Spleen (tissue), 11 donors: ENCODE results near the gene HOTAIR. TPM values are rescaled to one million over a fixed set of nuclear protein-coding genes. Genes with fewer than 3 reads are reported as not detected.

Source experiments
- DNase-seq: peaks from one replicate; pipeline ENCODE4 v3.0.0-alpha.2; 2020
- H3K27ac ChIP-seq, 8 donors: fragments of 200-600 bp; sonication (generic) in 7 of 8; 1 replicate in 4 of 8; 2 replicates in 4 of 8; pipeline versions ENCODE4 v1.5.0 to v1.8.0; 2016 to 2021; ENCODE audit warnings: inconsistent platforms in 4 of 8, mild to moderate bottlenecking in 4 of 8, moderate library complexity in 1 of 8
- H3K27me3 ChIP-seq, 7 donors: fragments of 200-600 bp; sonication (generic) in 6 of 7; replicated peaks in 1 of 7; 1 replicate in 4 of 7; 2 replicates in 3 of 7; pipeline versions ENCODE4 v1.5.0 to v1.8.0; 2016 to 2021; ENCODE audit warnings: inconsistent platforms in 3 of 7, mild to moderate bottlenecking in 1 of 7
- H3K36me3 ChIP-seq, 6 donors: fragments of 200-600 bp; sonication (generic) in 5 of 6; 1 replicate in 4 of 6; 2 replicates in 2 of 6; pipeline versions ENCODE4 v1.5.0 to v1.8.0; 2016 to 2021; ENCODE audit warnings: inconsistent platforms in 2 of 6
- H3K4me1 ChIP-seq, 6 donors: fragments of 200-600 bp; sonication (generic) in 5 of 6; 1 replicate in 3 of 6; 2 replicates in 3 of 6; pipeline versions ENCODE4 v1.5.0 to v1.8.0; 2016 to 2021; ENCODE audit warnings: inconsistent platforms in 3 of 6
- H3K4me3 ChIP-seq, 8 donors: fragments of 200-600 bp; sonication (generic) in 7 of 8; 1 replicate in 4 of 8; 2 replicates in 4 of 8; pipeline versions ENCODE4 v1.5.0 to v1.8.0; 2016 to 2021; ENCODE audit warnings: inconsistent platforms in 4 of 8, mild to moderate bottlenecking in 4 of 8, moderate library complexity in 2 of 8
- H3K9me3 ChIP-seq, 8 donors: fragments of 200-600 bp; sonication (generic) in 7 of 8; 1 replicate in 4 of 8; 2 replicates in 4 of 8; pipeline versions ENCODE4 v1.5.0 to v1.8.0; 2016 to 2021; ENCODE audit warnings: inconsistent platforms in 4 of 8
- CTCF ChIP-seq, 11 experiments: fragments of 200-600 bp in 7 of 11; fragments of 450-650 bp in 4 of 11; sonication (generic) in 4 of 11; IDR thresholded peaks in 8 of 11; conservative IDR thresholded peaks in 3 of 11; 1 replicate in 7 of 11; 2 replicates in 4 of 11; pipeline versions ENCODE4 v1.4.0 to v1.8.0; 2016 to 2021; ENCODE audit warnings: antibody characterized with exemption in 11 of 11, inconsistent platforms in 4 of 11, mild to moderate bottlenecking in 1 of 11
- POLR2A ChIP-seq, 3 donors: fragments of 450-650 bp; IDR thresholded peaks; one replicate each; pipeline ENCODE4 v1.5.1; 2017; ENCODE audit warnings: antibody characterized with exemption in 3 of 3, mild to moderate bottlenecking in 1 of 3
- POLR2AphosphoS5 ChIP-seq, 3 donors: sonication (generic); formaldehyde crosslinking; IDR thresholded peaks; one replicate each; pipeline ENCODE4 v1.5.1; 2017; ENCODE audit warnings: antibody characterized with exemption in 3 of 3
- WGBS, 5 donors: extraction: QIAGEN DNeasy Blood & Tissue Kit in 3 of 5; methylation state at CpG; one replicate each; pipeline versions ENCODE4 v1.1.5 to v1.1.7; 2013 to 2018; 5-methylcytosine and 5-hydroxymethylcytosine counted together
- intact Hi-C: fragments of 100-400 bp; cut with DNase I; formaldehyde crosslinking; loops from one replicate; pipeline ENCODE4 v1.15.0; 2023; ENCODE audit warnings: low total_unique reads
- polyA plus RNA-seq, 3 donors: library from polyadenylated mRNA; stranded (reverse); fragments of 200-250 nt; gene quantifications; one replicate each; pipeline ENCODE4 v1.2.1, GENCODE V29; 2013
- total RNA-seq, 7 donors: library from RNA; depleted of rRNA in 3 of 7; stranded (reverse); fragments of >200 nt in 3 of 7; fragmentation: NEBNext Ultra II Directional in 4 of 7; extraction: Animal tissue kit (Norgen Biotek cat#: 25700) in 4 of 7; gene quantifications; one replicate each; pipeline versions ENCODE4 v1.1.0 to v1.2.1, GENCODE V29; 2016 to 2021
- donor health status: healthy with polysubstance abuse.
- donor health status: DM: no; HTN: no; CAD: no; lungs with moderate emphysema.
- donor health status: DM: no; HTN: no; CAD: no.
- donor health status: Bipolar disorder and iron deficiency.
- donor health status: healthy.
- donor health status: DM: no; HTN: no; CAD: no.
- donor health status: DM: yes; HTN: yes; CAD: no.

The HOTAIR gene
- total and polyA plus RNA-seq, 10 donors = not detected

- peaks cover 25 to 100% (median 99%) of the 10 kb centered on the region in 7 donors for H3K27me3 ChIP-seq
- DNase-seq = no peak
Measured at GRCh38 chr12:53981634-53982565, 7.1 kb upstream of the HOTAIR start.

GRCh38 chr12:53980802-53981496 is 6.2 kb upstream of the HOTAIR start:
- H3K4me1 ChIP-seq = peaks cover 8 to 33% (median 17%) of the 10 kb centered on the region in 6 donors
- no peak overlapping the region for H3K27ac ChIP-seq
- H3K4me3 ChIP-seq = no peak overlapping the region
- peaks cover 18 to 100% (median 99%) of the 10 kb centered on the region in 7 donors for H3K27me3 ChIP-seq
- TF ChIP-seq POLR2A (IDR thresholded peaks at IDR 0.05) = no peak
- no peak for TF ChIP-seq CTCF (IDR thresholded peaks at IDR 0.05 in 8 of 11, conservative IDR thresholded peaks at IDR 0.05 in 3 of 11)
- TF ChIP-seq POLR2AphosphoS5 (IDR thresholded peaks at IDR 0.05) = no peak
- 19 to 25% (median 20%) methylated on average over 15 of the region's 15 CpGs for WGBS, 5 donors
- H3K9me3 ChIP-seq = peaks cover 0 to 12% (median 0%) of the 10 kb centered on the region in 8 donors
- no peak for DNase-seq
- H3K36me3 ChIP-seq = no peaks in the 10 kb centered on the region
- intact Hi-C loops = no loop called here

More at GRCh38 chr12:53981634-53982565, 7.1 kb upstream of the HOTAIR start:
- intact Hi-C loops = no loop called here
- no peak overlapping the region for H3K27ac ChIP-seq
- WGBS, 5 donors = 9 to 28% (median 13%) methylated on average over 29 to 30 of the region's 30 CpGs
- H3K36me3 ChIP-seq = no peaks in the 10 kb centered on the region
- H3K4me1 ChIP-seq = peaks cover 12 to 42% (median 23%) of the 10 kb centered on the region in 6 donors
- no peak overlapping the region for H3K4me3 ChIP-seq
- peaks cover 0 to 12% (median 0%) of the 10 kb centered on the region in 8 donors for H3K9me3 ChIP-seq
- TF ChIP-seq POLR2AphosphoS5 (IDR thresholded peaks at IDR 0.05) (no peak), CTCF (IDR thresholded peaks at IDR 0.05 in 8 of 11, conservative IDR thresholded peaks at IDR 0.05 in 3 of 11) (no peak), POLR2A (IDR thresholded peaks at IDR 0.05) (no peak)

GRCh38 chr12:53980104-53980801 is 5.5 kb upstream of the HOTAIR start:
- no peak overlapping the region for H3K27ac ChIP-seq
- TF ChIP-seq CTCF (IDR thresholded peaks at IDR 0.05 in 8 of 11, conservative IDR thresholded peaks at IDR 0.05 in 3 of 11) (no peak), POLR2AphosphoS5 (IDR thresholded peaks at IDR 0.05) (no peak), POLR2A (IDR thresholded peaks at IDR 0.05) (no peak)
- intact Hi-C loops = no loop called here
- DNase-seq = no peak
- 12 to 24% (median 17%) methylated on average over 7 of the region's 7 CpGs for WGBS, 5 donors
- no peak overlapping the region for H3K4me3 ChIP-seq
- no peaks in the 10 kb centered on the region for H3K36me3 ChIP-seq
- peaks cover 0 to 9% (median 0%) of the 10 kb centered on the region in 8 donors for H3K9me3 ChIP-seq
- peaks cover 19 to 100% (median 99%) of the 10 kb centered on the region in 7 donors for H3K27me3 ChIP-seq
- H3K4me1 ChIP-seq = peaks cover 6 to 33% (median 14%) of the 10 kb centered on the region in 6 donors
